GM19328 (cell line): ENCODE data around the gene ZCCHC8.
"Not testable (repeated sequence)": the region's sequence is repeated elsewhere in the genome, so short reads cannot be mapped to it uniquely, and the experiment has no call there.

Experiments used
- ATAC-seq: cut with Tn5 transposase; IDR thresholded peaks from one replicate; pipeline ENCODE4 v1.9.1; 2021; ENCODE audit warnings: mild to moderate bottlenecking, moderate library complexity; ENCODE audit not compliant: unreplicated experiment

Gene ZCCHC8

GRCh38 chr12:122473543-122474323 is 27.0 kb downstream of the ZCCHC8 start:
- ATAC-seq = no peak

- no peak for ATAC-seq
Measured at GRCh38 chr12:122471324-122472226, 29.2 kb downstream of the ZCCHC8 start.

GRCh38 chr12:122470576-122470975 is 30.2 kb downstream of the ZCCHC8 start:
- not testable (repeated sequence) for ATAC-seq

GRCh38 chr12:122469856-122470255 is 30.9 kb downstream of the ZCCHC8 start:
- not testable (repeated sequence) for ATAC-seq

- ATAC-seq = no peak
Measured at GRCh38 chr12:122467983-122468382, 32.7 kb downstream of the ZCCHC8 start.

- not testable (repeated sequence) for ATAC-seq
Measured at GRCh38 chr12:122464317-122465042, 36.3 kb downstream of the ZCCHC8 start.

GRCh38 chr12:122460641-122461040 is 40.1 kb downstream of the ZCCHC8 start:
- no peak for ATAC-seq

- ATAC-seq = no peak
Measured at GRCh38 chr12:122460061-122460460, 40.7 kb downstream of the ZCCHC8 start.

- no peak for ATAC-seq
Measured at GRCh38 chr12:122459211-122459610, 41.5 kb downstream of the ZCCHC8 start.

GRCh38 chr12:122458105-122459035 is 42.4 kb downstream of the ZCCHC8 start:
- ATAC-seq = no peak

- ATAC-seq = no peak
Measured at GRCh38 chr12:122457627-122458026, 43.1 kb downstream of the ZCCHC8 start.

- ATAC-seq = no peak
Measured at GRCh38 chr12:122454739-122455138, 46.0 kb downstream of the ZCCHC8 start.

- no peak for ATAC-seq
Measured at GRCh38 chr12:122454250-122454721, 46.4 kb downstream of the ZCCHC8 start.

GRCh38 chr12:122452701-122453285 is 47.9 kb downstream of the ZCCHC8 start:
- no peak for ATAC-seq

GRCh38 chr12:122449317-122449716 is 51.4 kb downstream of the ZCCHC8 start:
- ATAC-seq = no peak

GRCh38 chr12:122447825-122448224 is 52.9 kb downstream of the ZCCHC8 start:
- not testable (repeated sequence) for ATAC-seq

- not testable (repeated sequence) for ATAC-seq
Measured at GRCh38 chr12:122446390-122446789, 54.3 kb downstream of the ZCCHC8 start.

GRCh38 chr12:122444071-122444470 is 56.7 kb downstream of the ZCCHC8 start:
- not testable (repeated sequence) for ATAC-seq

GRCh38 chr12:122438822-122439221 is 61.9 kb downstream of the ZCCHC8 start:
- not testable (repeated sequence) for ATAC-seq
